Measurements from ENCODE around the gene C1orf21. TPM values are rescaled to one million over a fixed set of nuclear protein-coding genes. Genes with fewer than 3 reads are reported as not detected.

C1orf21 gene
- polyA plus RNA-seq, 3 donors = 0.23 to 1.1 (median 0.28) TPM

- H3K27ac Mint-ChIP-seq = no peak overlapping the region
- intact Hi-C loops (cut with micrococcal nuclease) = no loop called here
- TF ChIP-seq, protein P1, sequence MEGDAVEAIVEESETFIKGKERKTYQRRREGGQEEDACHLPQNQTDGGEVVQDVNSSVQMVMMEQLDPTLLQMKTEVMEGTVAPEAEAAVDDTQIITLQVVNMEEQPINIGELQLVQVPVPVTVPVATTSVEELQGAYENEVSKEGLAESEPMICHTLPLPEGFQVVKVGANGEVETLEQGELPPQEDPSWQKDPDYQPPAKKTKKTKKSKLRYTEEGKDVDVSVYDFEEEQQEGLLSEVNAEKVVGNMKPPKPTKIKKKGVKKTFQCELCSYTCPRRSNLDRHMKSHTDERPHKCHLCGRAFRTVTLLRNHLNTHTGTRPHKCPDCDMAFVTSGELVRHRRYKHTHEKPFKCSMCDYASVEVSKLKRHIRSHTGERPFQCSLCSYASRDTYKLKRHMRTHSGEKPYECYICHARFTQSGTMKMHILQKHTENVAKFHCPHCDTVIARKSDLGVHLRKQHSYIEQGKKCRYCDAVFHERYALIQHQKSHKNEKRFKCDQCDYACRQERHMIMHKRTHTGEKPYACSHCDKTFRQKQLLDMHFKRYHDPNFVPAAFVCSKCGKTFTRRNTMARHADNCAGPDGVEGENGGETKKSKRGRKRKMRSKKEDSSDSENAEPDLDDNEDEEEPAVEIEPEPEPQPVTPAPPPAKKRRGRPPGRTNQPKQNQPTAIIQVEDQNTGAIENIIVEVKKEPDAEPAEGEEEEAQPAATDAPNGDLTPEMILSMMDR (IDR thresholded peaks at IDR 0.05) = no peak
Observed at GRCh38 chr1:184465489-184466146, 78.8 kb downstream of the C1orf21 start.

DNA sequence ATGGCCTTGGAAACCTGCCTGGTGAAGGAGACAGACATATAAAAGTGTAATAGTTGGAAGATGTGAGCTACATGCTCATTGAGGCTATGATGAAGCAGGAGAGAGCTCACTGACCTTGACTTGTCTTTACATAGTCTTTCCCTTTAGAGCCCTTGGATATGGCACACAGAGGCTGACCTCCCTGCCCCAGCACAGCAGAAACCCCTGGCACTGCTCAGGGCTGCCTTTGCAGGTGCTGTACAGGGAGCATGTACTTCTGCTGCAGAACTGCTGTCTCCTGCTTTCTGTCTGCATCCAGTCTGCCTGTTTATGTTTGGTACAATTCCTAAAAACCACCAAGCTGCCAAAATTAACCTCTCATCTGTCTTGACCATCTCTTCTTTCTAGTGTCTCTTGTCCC, 80.5 kb downstream of the C1orf21 start:
- H3K4me3 Mint-ChIP-seq = no peak overlapping the region
- Histone ChIP-seq H3K27ac (ENCODE audit: low read depth in 1 of 2, low read length in 2 of 2) (no peak overlapping the region), H4K20me1 (ENCODE audit: insufficient read depth, low read length) (no peaks in the 10 kb centered on the region), H2AFZ (ENCODE audit: insufficient read depth, low read depth, low read length, poor library complexity, severe bottlenecking) (no peak overlapping the region), H3K79me2 (ENCODE audit: insufficient read depth, low read length) (no peaks in the 10 kb centered on the region), H3K9me3 (replicated peaks in 1 of 2; ENCODE audit: control insufficient read depth in 1 of 2, insufficient read depth in 1 of 2, low read length in 2 of 2) (no peaks in the 10 kb centered on the region), H3K27me3 (ENCODE audit: control insufficient read depth in 2 of 2, insufficient read depth in 2 of 2, low read length in 2 of 2) (no peaks in the 10 kb centered on the region), H3K4me2 (replicated peaks; ENCODE audit: extremely low read depth, low read length, poor library complexity, severe bottlenecking) (no peak overlapping the region), H3K36me3 (replicated peaks in 1 of 2; ENCODE audit: control insufficient read depth in 1 of 2, insufficient read depth in 2 of 2, low read length in 2 of 2) (no peaks in the 10 kb centered on the region), H3K4me1 (ENCODE audit: control insufficient read depth in 1 of 2, insufficient read depth in 2 of 2, low read length in 2 of 2) (no peaks in the 10 kb centered on the region), H3K9ac (ENCODE audit: insufficient read depth, low read length, poor library complexity, severe bottlenecking) (no peak overlapping the region), H3K4me3 (replicated peaks in 1 of 3; ENCODE audit: low read depth in 2 of 3, low read length in 3 of 3) (no peak overlapping the region)
- intact Hi-C loops (cut with micrococcal nuclease) = no loop called here
- H3K27me3 Mint-ChIP-seq (ENCODE audit: low read depth in 3 of 3) = peaks cover 0 to 1% (median 0%) of the 10 kb centered on the region in 3 donors
- TF ChIP-seq, protein P1 (IDR thresholded peaks at IDR 0.05) = no peak
- no peak overlapping the region for H3K27ac Mint-ChIP-seq
- DNase-seq = no peak
- H3K4me1 Mint-ChIP-seq = peaks cover 2% of the 10 kb centered on the region
- peaks cover 0 to 8% (median 4%) of the 10 kb centered on the region in 7 donors for H3K9me3 Mint-ChIP-seq
- H3K36me3 Mint-ChIP-seq = peaks cover 0 to 1% of the 10 kb centered on the region in 2 donors

More at GRCh38 chr1:184465489-184466146, 78.8 kb downstream of the C1orf21 start:
- H3K36me3 ChIP-seq (replicated peaks in 1 of 2; ENCODE audit: control insufficient read depth in 1 of 2, insufficient read depth in 2 of 2, low read length in 2 of 2) = no peaks in the 10 kb centered on the region
- H3K4me1 Mint-ChIP-seq = peaks cover 7% of the 10 kb centered on the region
- DNase-seq = no peak
- H3K4me1 ChIP-seq (ENCODE audit: control insufficient read depth in 1 of 2, insufficient read depth in 2 of 2, low read length in 2 of 2) = no peaks in the 10 kb centered on the region
- H3K27ac ChIP-seq (ENCODE audit: low read depth in 1 of 2, low read length in 2 of 2) = no peak overlapping the region
- H3K4me3 Mint-ChIP-seq = no peak overlapping the region
- H3K9me3 ChIP-seq (replicated peaks in 1 of 2; ENCODE audit: control insufficient read depth in 1 of 2, insufficient read depth in 1 of 2, low read length in 2 of 2) = no peaks in the 10 kb centered on the region
- peaks cover 0 to 4% (median 3%) of the 10 kb centered on the region in 7 donors for H3K9me3 Mint-ChIP-seq
- H3K36me3 Mint-ChIP-seq = no peaks in the 10 kb centered on the region
- no peak overlapping the region for H3K4me3 ChIP-seq (replicated peaks in 1 of 3; ENCODE audit: low read depth in 2 of 3, low read length in 3 of 3)
- WGBS (ENCODE audit: insufficient coverage) = 84% methylated on average over 4 of the region's 7 CpGs
- no peak overlapping the region for H3K9ac ChIP-seq (ENCODE audit: insufficient read depth, low read length, poor library complexity, severe bottlenecking)
- H2AFZ ChIP-seq (ENCODE audit: insufficient read depth, low read depth, low read length, poor library complexity, severe bottlenecking) = no peak overlapping the region
- H4K20me1 ChIP-seq (ENCODE audit: insufficient read depth, low read length) = no peaks in the 10 kb centered on the region
- no peak overlapping the region for H3K4me2 ChIP-seq (replicated peaks; ENCODE audit: extremely low read depth, low read length, poor library complexity, severe bottlenecking)
- H3K27me3 Mint-ChIP-seq (ENCODE audit: low read depth in 3 of 3) = peaks cover 0 to 1% (median 0%) of the 10 kb centered on the region in 3 donors
- H3K27me3 ChIP-seq (ENCODE audit: control insufficient read depth in 2 of 2, insufficient read depth in 2 of 2, low read length in 2 of 2) = no peaks in the 10 kb centered on the region
- H3K79me2 ChIP-seq (ENCODE audit: insufficient read depth, low read length) = no peaks in the 10 kb centered on the region
